Measurements from ENCODE around the gene FBXO28. TPM values are rescaled to one million over a fixed set of nuclear protein-coding genes. Genes with fewer than 3 reads are reported as not detected.
A peak's percentile ranks its signal among the peaks of the same experiment; 100 is the strongest.

Gene FBXO28
- total RNA-seq, 1 donor from 2014 or later: 26.1 TPM

DNA sequence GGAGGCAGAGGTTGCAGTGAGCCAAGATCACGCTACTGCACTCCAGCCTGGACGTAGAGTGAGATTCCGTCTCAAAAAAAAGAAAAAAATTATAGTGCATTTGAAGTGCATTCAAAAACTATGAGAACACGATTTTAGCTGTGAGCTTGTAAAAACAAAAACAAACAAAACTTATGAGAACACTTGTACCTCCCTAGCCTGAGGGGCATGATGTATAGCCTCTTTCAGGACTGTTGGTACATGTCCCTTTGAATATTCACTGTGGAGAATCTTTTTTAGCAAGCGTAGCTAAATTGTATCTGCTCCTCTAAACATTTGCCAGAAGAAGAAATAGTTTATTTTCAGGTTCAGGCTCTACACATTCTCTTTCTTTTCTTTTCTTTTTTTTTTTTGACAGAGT lies 59.6 kb downstream of the FBXO28 start:
- Mint-ChIP-seq H3K9me3 (no peaks in the 10 kb centered on the region), H3K4me3 (no peak overlapping the region), H3K4me1 (ENCODE audit: unreplicated experiment) (peaks cover 11% of the 10 kb centered on the region), H3K27ac (no peak overlapping the region), H3K27me3 (no peaks in the 10 kb centered on the region), H3K36me3 (no peaks in the 10 kb centered on the region)
- TF ChIP-seq, protein P1, sequence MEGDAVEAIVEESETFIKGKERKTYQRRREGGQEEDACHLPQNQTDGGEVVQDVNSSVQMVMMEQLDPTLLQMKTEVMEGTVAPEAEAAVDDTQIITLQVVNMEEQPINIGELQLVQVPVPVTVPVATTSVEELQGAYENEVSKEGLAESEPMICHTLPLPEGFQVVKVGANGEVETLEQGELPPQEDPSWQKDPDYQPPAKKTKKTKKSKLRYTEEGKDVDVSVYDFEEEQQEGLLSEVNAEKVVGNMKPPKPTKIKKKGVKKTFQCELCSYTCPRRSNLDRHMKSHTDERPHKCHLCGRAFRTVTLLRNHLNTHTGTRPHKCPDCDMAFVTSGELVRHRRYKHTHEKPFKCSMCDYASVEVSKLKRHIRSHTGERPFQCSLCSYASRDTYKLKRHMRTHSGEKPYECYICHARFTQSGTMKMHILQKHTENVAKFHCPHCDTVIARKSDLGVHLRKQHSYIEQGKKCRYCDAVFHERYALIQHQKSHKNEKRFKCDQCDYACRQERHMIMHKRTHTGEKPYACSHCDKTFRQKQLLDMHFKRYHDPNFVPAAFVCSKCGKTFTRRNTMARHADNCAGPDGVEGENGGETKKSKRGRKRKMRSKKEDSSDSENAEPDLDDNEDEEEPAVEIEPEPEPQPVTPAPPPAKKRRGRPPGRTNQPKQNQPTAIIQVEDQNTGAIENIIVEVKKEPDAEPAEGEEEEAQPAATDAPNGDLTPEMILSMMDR (conservative IDR thresholded peaks at IDR 0.05): no peak
- no peak for DNase-seq (ENCODE audit: extremely low spot score, unreplicated experiment)

DNA sequence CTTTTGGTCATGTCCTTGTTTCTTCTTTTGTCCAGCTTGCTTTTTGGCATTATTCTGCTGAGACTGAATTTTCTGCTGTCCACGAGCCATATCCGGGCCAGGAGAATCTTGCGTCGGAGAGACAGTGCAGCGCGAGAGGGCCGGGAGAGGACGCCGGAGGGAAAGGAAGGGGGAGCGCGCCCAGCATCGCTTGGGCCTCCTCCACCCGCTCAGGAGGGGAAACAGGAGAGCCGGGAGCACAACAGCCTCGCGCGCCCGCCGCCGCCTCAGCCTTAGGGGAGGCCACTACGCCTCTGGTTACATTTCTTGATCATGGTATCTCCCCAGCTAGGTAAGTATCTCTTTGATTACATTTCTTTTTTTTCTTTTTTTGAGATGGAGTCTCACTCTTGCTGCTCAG lies 61.7 kb downstream of the FBXO28 start:
- no peaks in the 10 kb centered on the region for H3K27me3 Mint-ChIP-seq
- peak overlapping the region; percentile 67 for H3K27ac Mint-ChIP-seq
- DNase-seq (ENCODE audit: extremely low spot score, unreplicated experiment): no peak

DNA sequence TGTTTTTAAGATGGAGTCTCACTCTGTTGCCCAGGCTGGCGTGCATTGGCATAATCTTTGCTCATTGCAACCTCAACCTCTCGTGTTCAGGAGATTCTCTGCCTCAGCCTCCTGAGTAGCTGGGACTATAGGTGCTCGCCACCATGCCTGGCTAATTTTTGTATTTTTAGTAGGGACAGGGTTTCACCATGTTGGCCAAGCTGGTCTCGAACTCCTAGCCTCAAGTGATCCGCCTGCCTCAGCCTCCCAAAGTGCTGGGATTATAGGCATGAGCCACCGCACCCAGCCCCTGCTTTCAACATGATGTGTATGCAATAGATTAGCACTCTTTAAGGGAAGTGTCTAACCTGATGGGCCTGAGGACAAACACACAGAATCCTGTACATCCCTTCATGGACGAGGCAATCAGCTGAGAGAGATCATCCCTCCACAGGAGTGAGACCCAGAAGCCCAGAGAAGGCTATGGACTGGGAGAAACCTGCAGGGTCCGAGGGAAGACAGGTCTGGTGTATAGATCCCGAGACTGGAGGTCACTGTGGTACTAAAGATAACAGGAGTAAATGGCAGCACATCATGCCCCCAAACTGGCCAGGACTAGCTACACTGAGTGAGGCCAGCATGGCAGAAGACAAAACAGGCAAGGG lies 63.6 kb downstream of the FBXO28 start:
- Mint-ChIP-seq H3K9me3 (no peaks in the 10 kb centered on the region), H3K36me3 (no peaks in the 10 kb centered on the region), H3K4me3 (no peak overlapping the region), H3K27ac (peak overlapping the region; percentile 16), H3K27me3 (no peaks in the 10 kb centered on the region), H3K4me1 (ENCODE audit: unreplicated experiment) (peaks cover 17% of the 10 kb centered on the region)
- no peak for DNase-seq (ENCODE audit: extremely low spot score, unreplicated experiment)
- TF ChIP-seq, protein P1 (conservative IDR thresholded peaks at IDR 0.05): no peak

More for the DNA sequence above, 61.7 kb downstream of the FBXO28 start:
- Mint-ChIP-seq H3K36me3 (no peaks in the 10 kb centered on the region), H3K4me3 (peak overlapping the region; percentile 82), H3K9me3 (no peaks in the 10 kb centered on the region), H3K4me1 (ENCODE audit: unreplicated experiment) (peaks cover 8% of the 10 kb centered on the region)
- TF ChIP-seq, protein P1 (conservative IDR thresholded peaks at IDR 0.05): no peak

DNA sequence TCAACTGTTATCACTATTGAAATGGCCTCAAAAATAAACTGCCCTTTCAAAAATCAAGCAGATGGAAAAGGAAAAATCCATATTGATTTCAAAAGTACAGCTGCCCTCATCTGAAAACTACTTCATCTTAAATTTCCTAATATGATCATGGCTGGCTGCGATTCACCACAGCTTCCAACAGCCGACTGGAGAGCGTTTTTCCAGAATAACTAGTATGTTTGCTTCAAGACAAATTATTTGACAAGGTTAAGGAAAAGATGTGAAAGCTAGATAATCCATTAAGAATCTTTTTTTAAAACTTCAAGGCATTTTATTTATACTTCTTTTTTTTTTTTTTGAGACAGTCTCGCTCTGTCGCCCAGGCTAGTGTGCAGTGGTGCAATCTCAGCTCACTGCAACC lies 65.0 kb downstream of the FBXO28 start:
- no peaks in the 10 kb centered on the region for H3K27me3 Mint-ChIP-seq
- no peak for DNase-seq (ENCODE audit: extremely low spot score, unreplicated experiment)
- H3K4me1 Mint-ChIP-seq (ENCODE audit: unreplicated experiment): peaks cover 20% of the 10 kb centered on the region
- TF ChIP-seq, protein P1 (conservative IDR thresholded peaks at IDR 0.05): no peak
- H3K4me3 Mint-ChIP-seq: peak overlapping the region; percentile 65
- no peaks in the 10 kb centered on the region for H3K9me3 Mint-ChIP-seq
- no peaks in the 10 kb centered on the region for H3K36me3 Mint-ChIP-seq
- H3K27ac Mint-ChIP-seq: peak overlapping the region; percentile 86

DNA sequence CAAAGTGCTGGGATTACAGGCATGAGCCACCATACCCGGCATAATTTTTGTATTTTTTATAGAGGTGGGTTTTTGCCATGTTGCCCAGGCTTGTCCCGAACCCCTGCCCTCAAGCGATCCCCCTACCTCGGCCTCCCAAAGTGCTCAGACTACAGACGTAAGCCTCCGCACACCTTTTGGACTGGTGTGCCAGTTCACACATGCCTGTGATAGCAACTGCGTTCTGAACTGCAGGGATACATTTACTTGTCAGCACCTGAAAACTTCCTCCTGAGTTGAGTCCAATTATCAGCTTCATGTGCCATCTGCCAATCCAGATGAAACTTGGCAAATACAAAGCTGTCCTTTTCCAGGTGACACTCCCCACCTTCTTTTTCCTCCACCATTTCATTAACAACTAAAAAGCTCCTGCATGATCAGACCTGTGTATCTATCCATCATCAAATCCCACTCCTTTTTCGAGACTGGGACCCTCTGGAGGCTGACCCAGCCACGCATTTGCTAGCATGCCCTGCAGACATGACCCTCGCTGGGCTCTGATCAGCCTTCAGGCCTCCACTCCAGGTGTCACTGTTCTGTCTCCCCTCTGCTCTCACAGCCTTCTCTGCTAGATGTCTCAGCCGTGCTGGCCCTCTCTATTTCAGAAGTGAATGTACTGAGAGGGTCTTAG lies 67.0 kb downstream of the FBXO28 start:
- Mint-ChIP-seq H3K27ac (peak overlapping the region; percentile 63), H3K4me1 (ENCODE audit: unreplicated experiment) (peaks cover 16% of the 10 kb centered on the region), H3K4me3 (peak overlapping the region; percentile 3), H3K9me3 (no peaks in the 10 kb centered on the region), H3K27me3 (no peaks in the 10 kb centered on the region), H3K36me3 (peaks cover 4% of the 10 kb centered on the region)
- DNase-seq (ENCODE audit: extremely low spot score, unreplicated experiment): no peak
- TF ChIP-seq, protein P1 (conservative IDR thresholded peaks at IDR 0.05): no peak
